Measurements from ENCODE around the gene OGFOD1.

Gene OGFOD1

GRCh38 chr16:56426585-56426984, 24.8 kb upstream of the OGFOD1 start:
- peak; percentile 83 for DNase-seq (ENCODE audit: low read depth)
- TF ChIP-seq, protein P1, sequence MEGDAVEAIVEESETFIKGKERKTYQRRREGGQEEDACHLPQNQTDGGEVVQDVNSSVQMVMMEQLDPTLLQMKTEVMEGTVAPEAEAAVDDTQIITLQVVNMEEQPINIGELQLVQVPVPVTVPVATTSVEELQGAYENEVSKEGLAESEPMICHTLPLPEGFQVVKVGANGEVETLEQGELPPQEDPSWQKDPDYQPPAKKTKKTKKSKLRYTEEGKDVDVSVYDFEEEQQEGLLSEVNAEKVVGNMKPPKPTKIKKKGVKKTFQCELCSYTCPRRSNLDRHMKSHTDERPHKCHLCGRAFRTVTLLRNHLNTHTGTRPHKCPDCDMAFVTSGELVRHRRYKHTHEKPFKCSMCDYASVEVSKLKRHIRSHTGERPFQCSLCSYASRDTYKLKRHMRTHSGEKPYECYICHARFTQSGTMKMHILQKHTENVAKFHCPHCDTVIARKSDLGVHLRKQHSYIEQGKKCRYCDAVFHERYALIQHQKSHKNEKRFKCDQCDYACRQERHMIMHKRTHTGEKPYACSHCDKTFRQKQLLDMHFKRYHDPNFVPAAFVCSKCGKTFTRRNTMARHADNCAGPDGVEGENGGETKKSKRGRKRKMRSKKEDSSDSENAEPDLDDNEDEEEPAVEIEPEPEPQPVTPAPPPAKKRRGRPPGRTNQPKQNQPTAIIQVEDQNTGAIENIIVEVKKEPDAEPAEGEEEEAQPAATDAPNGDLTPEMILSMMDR (IDR thresholded peaks at IDR 0.05; ENCODE audit: insufficient read depth, low read depth, low read length, missing control alignments): no peak
- no peak overlapping the region for H3K4me3 ChIP-seq (ENCODE audit: low read length)

- H3K4me3 ChIP-seq (ENCODE audit: low read length): no peak overlapping the region
- TF ChIP-seq, protein P1 (IDR thresholded peaks at IDR 0.05; ENCODE audit: insufficient read depth, low read depth, low read length, missing control alignments): no peak
- DNase-seq (ENCODE audit: low read depth): peak; percentile 57
These were observed 23.3 kb upstream of the OGFOD1 start for GRCh38 chr16:56428091-56428490.

GRCh38 chr16:56436258-56436657, 15.1 kb upstream of the OGFOD1 start:
- no peak overlapping the region for H3K4me3 ChIP-seq (ENCODE audit: low read length)
- DNase-seq (ENCODE audit: low read depth): no peak
- TF ChIP-seq, protein P1 (IDR thresholded peaks at IDR 0.05; ENCODE audit: insufficient read depth, low read depth, low read length, missing control alignments): no peak

- no peak overlapping the region for H3K4me3 ChIP-seq (ENCODE audit: low read length)
- DNase-seq (ENCODE audit: low read depth): no peak
- TF ChIP-seq, protein P1 (IDR thresholded peaks at IDR 0.05; ENCODE audit: insufficient read depth, low read depth, low read length, missing control alignments): no peak
These were observed 13.3 kb upstream of the OGFOD1 start for GRCh38 chr16:56438038-56438437.

GRCh38 chr16:56447286-56447685, 4.1 kb upstream of the OGFOD1 start:
- TF ChIP-seq, protein P1 (IDR thresholded peaks at IDR 0.05; ENCODE audit: insufficient read depth, low read depth, low read length, missing control alignments): no peak
- H3K4me3 ChIP-seq (ENCODE audit: low read length): no peak overlapping the region
- no peak for DNase-seq (ENCODE audit: low read depth)

DNA sequence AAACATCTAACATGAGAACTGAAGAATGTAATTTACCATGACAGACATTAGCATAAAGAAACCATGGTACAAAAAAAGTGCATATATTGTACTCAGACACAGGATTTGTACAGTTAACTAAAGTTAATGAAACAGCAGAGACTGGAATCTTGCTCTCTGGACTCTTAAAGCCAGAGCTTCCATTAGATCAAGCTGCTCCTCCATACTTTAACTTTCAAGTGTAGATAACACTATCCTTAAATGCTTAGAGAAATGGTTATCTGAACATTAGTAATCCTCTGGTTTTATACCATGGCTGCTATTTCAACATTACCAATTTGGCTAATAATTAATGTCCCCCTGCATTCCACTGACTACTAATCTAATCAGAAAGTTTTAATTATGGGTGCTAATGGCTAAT, 3.3 kb upstream of the OGFOD1 start:
- no peak overlapping the region for H3K4me3 ChIP-seq (ENCODE audit: low read length)
- TF ChIP-seq, protein P1 (IDR thresholded peaks at IDR 0.05; ENCODE audit: insufficient read depth, low read depth, low read length, missing control alignments): no peak
- no peak for DNase-seq (ENCODE audit: low read depth)

DNA sequence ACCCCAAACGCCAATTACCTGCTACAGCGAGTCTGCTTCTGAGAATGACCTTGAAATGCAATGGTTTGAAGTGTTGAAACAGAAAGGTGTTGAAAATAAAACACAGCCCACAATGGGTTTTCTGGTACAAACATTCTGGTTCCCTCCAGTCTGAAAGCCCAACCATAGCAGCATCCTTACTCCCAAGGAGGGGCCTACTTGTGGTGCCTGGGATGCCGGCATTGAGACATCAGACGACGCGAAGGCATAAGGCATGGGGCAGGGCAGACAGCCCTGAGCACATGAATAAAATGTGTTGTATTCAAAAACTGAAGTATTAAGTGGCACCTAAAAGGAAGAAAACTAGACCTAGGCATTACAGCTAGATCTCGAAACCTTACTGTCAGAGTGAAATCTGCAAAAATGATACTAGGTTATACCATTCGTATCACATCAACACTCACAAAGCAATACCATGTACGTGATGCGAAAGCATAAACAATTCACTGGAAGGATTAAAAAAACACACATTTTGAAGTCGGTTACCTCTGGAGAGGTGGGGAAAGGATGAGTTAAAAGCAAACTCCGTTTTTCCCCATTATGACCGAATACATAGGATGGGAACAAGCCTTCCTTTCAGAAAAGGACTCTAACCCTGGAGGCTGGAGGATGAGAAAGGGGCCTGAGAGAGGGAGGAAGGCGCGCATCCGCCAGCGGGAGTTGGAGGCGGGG, 924 bp upstream of the OGFOD1 start:
- H3K4me3 ChIP-seq (ENCODE audit: low read length): peak overlapping the region; percentile 88
- TF ChIP-seq, protein P1 (IDR thresholded peaks at IDR 0.05; ENCODE audit: insufficient read depth, low read depth, low read length, missing control alignments): no peak
- DNase-seq (ENCODE audit: low read depth): peak; percentile 18

Data from epithelial cell of esophagus (primary cell).